Panc1 (cell line): ENCODE measurements around the gene CETP. TPM values are rescaled to one million over a fixed set of nuclear protein-coding genes. Genes with fewer than 3 reads are reported as not detected.

ENCODE experiments used
- ATAC-seq: fragments of 200-7000 bp; cut with Tn5 transposase; 2 replicates; pipeline ENCODE4 v1.9.1; 2020; ENCODE audit warnings: mild to moderate bottlenecking, moderate library complexity
- BruUV-seq: library from RNA; stranded (reverse); fragments of 400-500 nt; replicated peaks from 2 replicates; lab custom pipeline; 2021; lab: Mats Ljungman, UMichigan
- CTCF ChIA-PET: fragments of 300-600 bp; sonication (Branson Sonifier 250); formaldehyde crosslinking; loops from one replicate; lab custom pipeline; 2022; ENCODE audit warnings: antibody characterized with exemption; lab: Charles Lee
- POLR2A ChIA-PET: fragments of 300-600 bp; sonication (Branson Sonifier 250); formaldehyde crosslinking; loops from one replicate; lab custom pipeline; 2022; ENCODE audit warnings: antibody characterized with exemption; lab: Charles Lee
- DNase-seq: peaks from one replicate; pipeline ENCODE4 v3.0.0-alpha.2; 2010; ENCODE audit warnings: low read depth, low spot score
- H3K27ac ChIP-seq: 2 replicates; pipeline ENCODE4 v1.5.1; 2011; ENCODE audit warnings: mild to moderate bottlenecking, low read length, inconsistent platforms
- H3K27me3 ChIP-seq: fragments of 200-500 bp; sonication (Bioruptor generic); 2 replicates; pipeline ENCODE4 v1.6.0; 2014; ENCODE audit warnings: low read length, inconsistent platforms; ENCODE audit not compliant: control insufficient read depth, insufficient read depth
- H3K36me3 ChIP-seq: fragments of 200-500 bp; sonication (Bioruptor generic); 2 replicates; pipeline ENCODE4 v1.5.1; 2014; ENCODE audit warnings: inconsistent platforms, mild to moderate bottlenecking, low read length, moderate library complexity; ENCODE audit not compliant: control insufficient read depth, insufficient read depth
- H3K4me1 ChIP-seq: 2 replicates; pipeline ENCODE4 v1.5.1; 2011; ENCODE audit warnings: inconsistent platforms, mild to moderate bottlenecking, low read length, moderate library complexity; ENCODE audit not compliant: control insufficient read depth, insufficient read depth
- H3K4me3 ChIP-seq, 2 experiments: 2 replicates each; pipeline ENCODE4 v1.5.1; 2011 to 2012; ENCODE audit warnings: low read depth in 2 of 2, low read length in 2 of 2, mild to moderate bottlenecking in 2 of 2, inconsistent platforms in 1 of 2, moderate library complexity in 1 of 2
- H3K9me3 ChIP-seq: fragments of 200-500 bp; sonication (Bioruptor generic); 2 replicates; pipeline ENCODE4 v1.5.1; 2014; ENCODE audit warnings: low read depth, mild to moderate bottlenecking, inconsistent platforms, low read length, moderate library complexity; ENCODE audit not compliant: control insufficient read depth, insufficient read depth
- POLR2AphosphoS5 ChIP-seq: IDR thresholded peaks from 2 replicates; pipeline ENCODE4 v1.6.1; 2012; ENCODE audit warnings: mild to moderate bottlenecking, low read depth, low read length, moderate library complexity
- SIN3A ChIP-seq: IDR thresholded peaks from 2 replicates; pipeline ENCODE4 v1.6.1; 2012; ENCODE audit warnings: low read depth, mild to moderate bottlenecking, low read length, moderate library complexity, borderline replicate concordance; ENCODE audit not compliant: insufficient read depth
- TCF7L2 ChIP-seq: IDR thresholded peaks from 2 replicates; pipeline ENCODE4 v1.6.1; 2011; ENCODE audit warnings: mild to moderate bottlenecking, low read depth, low read length, inconsistent platforms
- in situ Hi-C: cut with HindIII; loops from 2 replicates; pipeline ENCODE4 v1.10.0; 2016; ENCODE audit warnings: low sequenced_read_pairs, low pct_unique_long_range_greater_than_20kb
- intact Hi-C: fragments of 100-400 bp; cut with micrococcal nuclease; formaldehyde crosslinking; loops from one replicate; pipeline ENCODE4 v1.10.0; 2022; ENCODE audit not compliant: unreplicated experiment
- total RNA-seq: library from RNA; stranded (reverse); gene quantifications from one replicate; pipeline ENCODE4 v1.2.1, GENCODE V29; 2021; ENCODE audit not compliant: unreplicated experiment
- TF ChIP-seq, protein P1 (sequence below): fragments of 450-650 bp; IDR thresholded peaks from 2 replicates; pipeline ENCODE4 v1.5.1; 2017; ENCODE audit warnings: mild to moderate bottlenecking
- TF ChIP-seq, protein P2 (sequence below), 2 experiments: IDR thresholded peaks; 2 replicates each; pipeline ENCODE4 v1.6.1; 2011 to 2012; ENCODE audit warnings: low read depth in 2 of 2, control low read depth in 1 of 2, low read length in 1 of 2, mild to moderate bottlenecking in 1 of 2, moderate library complexity in 1 of 2; ENCODE audit not compliant: insufficient read depth in 1 of 2

CETP gene
- total RNA-seq, 1 experiment from 2014 or later, result not detected

DNA sequence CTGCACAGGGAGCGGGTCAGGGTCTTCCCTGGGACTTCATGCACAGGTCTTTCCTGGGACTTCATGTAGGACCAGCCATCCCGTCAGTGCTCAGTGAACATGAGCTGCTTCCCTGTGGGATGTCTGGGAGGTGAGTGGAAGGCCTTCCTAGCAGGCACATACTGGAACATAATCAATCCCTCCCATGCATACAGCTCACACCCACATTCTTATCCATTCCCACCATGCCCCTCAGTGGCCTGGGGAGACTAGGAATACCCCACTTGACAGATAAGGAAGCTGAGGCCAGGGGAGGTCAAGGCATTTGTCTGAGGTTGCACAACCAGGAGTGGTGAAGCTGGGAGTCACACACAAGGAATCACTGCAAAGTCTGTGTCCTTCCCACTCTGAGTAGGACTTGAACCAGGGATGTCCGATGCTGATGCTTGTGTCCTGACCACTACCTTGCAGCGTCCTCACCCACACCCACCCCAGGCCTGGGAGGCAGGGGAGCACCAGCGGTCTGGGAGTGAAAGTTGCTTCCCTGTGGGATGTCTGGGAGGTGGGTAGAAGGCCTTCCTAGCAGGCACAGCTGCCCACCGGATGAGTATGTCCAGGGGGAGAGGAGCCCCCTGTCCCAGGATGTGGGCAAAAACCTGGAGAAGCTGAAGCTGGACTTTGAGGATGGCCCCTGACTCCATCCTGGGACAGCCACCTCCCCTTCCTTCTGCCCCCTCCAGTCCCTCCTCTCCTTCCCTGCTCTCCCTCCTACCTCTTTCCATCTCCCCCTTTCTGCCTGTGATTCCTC lies 26.6 kb downstream of the CETP start:
- DNase-seq, result no peak
- peak overlapping the region in 1 of 2 experiments; percentile 55; a peak in 2 of 4 replicates for H3K4me3 ChIP-seq
- no peaks in the 10 kb centered on the region for H3K9me3 ChIP-seq
- TF ChIP-seq POLR2AphosphoS5 (no peak), SIN3A (no peak), TCF7L2 (no peak)
- TF ChIP-seq, protein P1, sequence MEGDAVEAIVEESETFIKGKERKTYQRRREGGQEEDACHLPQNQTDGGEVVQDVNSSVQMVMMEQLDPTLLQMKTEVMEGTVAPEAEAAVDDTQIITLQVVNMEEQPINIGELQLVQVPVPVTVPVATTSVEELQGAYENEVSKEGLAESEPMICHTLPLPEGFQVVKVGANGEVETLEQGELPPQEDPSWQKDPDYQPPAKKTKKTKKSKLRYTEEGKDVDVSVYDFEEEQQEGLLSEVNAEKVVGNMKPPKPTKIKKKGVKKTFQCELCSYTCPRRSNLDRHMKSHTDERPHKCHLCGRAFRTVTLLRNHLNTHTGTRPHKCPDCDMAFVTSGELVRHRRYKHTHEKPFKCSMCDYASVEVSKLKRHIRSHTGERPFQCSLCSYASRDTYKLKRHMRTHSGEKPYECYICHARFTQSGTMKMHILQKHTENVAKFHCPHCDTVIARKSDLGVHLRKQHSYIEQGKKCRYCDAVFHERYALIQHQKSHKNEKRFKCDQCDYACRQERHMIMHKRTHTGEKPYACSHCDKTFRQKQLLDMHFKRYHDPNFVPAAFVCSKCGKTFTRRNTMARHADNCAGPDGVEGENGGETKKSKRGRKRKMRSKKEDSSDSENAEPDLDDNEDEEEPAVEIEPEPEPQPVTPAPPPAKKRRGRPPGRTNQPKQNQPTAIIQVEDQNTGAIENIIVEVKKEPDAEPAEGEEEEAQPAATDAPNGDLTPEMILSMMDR, result no peak
- TF ChIP-seq, protein P2, sequence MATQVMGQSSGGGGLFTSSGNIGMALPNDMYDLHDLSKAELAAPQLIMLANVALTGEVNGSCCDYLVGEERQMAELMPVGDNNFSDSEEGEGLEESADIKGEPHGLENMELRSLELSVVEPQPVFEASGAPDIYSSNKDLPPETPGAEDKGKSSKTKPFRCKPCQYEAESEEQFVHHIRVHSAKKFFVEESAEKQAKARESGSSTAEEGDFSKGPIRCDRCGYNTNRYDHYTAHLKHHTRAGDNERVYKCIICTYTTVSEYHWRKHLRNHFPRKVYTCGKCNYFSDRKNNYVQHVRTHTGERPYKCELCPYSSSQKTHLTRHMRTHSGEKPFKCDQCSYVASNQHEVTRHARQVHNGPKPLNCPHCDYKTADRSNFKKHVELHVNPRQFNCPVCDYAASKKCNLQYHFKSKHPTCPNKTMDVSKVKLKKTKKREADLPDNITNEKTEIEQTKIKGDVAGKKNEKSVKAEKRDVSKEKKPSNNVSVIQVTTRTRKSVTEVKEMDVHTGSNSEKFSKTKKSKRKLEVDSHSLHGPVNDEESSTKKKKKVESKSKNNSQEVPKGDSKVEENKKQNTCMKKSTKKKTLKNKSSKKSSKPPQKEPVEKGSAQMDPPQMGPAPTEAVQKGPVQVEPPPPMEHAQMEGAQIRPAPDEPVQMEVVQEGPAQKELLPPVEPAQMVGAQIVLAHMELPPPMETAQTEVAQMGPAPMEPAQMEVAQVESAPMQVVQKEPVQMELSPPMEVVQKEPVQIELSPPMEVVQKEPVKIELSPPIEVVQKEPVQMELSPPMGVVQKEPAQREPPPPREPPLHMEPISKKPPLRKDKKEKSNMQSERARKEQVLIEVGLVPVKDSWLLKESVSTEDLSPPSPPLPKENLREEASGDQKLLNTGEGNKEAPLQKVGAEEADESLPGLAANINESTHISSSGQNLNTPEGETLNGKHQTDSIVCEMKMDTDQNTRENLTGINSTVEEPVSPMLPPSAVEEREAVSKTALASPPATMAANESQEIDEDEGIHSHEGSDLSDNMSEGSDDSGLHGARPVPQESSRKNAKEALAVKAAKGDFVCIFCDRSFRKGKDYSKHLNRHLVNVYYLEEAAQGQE (IDR thresholded peaks at IDR 0.05; ENCODE audit: insufficient read depth in 1 of 2, low read depth in 2 of 2, low read length in 1 of 2), result no peak
- intact Hi-C loops (no loop called here), in situ Hi-C loops (no loop called here)
- H3K27ac ChIP-seq, result 0 out of 2 replicates have a peak overlapping the region, but pooled peaks have one; percentile 79
- CTCF ChIA-PET, result no interaction called here
- no peak for ATAC-seq
- H3K27me3 ChIP-seq, result no peaks in the 10 kb centered on the region
- POLR2A ChIA-PET, result no interaction called here
- no TSS peak for BruUV-seq
- peaks cover 3% of the 10 kb centered on the region; the same call in 1 of the 2 replicates for H3K4me1 ChIP-seq
- H3K36me3 ChIP-seq, result no peaks in the 10 kb centered on the region

DNA sequence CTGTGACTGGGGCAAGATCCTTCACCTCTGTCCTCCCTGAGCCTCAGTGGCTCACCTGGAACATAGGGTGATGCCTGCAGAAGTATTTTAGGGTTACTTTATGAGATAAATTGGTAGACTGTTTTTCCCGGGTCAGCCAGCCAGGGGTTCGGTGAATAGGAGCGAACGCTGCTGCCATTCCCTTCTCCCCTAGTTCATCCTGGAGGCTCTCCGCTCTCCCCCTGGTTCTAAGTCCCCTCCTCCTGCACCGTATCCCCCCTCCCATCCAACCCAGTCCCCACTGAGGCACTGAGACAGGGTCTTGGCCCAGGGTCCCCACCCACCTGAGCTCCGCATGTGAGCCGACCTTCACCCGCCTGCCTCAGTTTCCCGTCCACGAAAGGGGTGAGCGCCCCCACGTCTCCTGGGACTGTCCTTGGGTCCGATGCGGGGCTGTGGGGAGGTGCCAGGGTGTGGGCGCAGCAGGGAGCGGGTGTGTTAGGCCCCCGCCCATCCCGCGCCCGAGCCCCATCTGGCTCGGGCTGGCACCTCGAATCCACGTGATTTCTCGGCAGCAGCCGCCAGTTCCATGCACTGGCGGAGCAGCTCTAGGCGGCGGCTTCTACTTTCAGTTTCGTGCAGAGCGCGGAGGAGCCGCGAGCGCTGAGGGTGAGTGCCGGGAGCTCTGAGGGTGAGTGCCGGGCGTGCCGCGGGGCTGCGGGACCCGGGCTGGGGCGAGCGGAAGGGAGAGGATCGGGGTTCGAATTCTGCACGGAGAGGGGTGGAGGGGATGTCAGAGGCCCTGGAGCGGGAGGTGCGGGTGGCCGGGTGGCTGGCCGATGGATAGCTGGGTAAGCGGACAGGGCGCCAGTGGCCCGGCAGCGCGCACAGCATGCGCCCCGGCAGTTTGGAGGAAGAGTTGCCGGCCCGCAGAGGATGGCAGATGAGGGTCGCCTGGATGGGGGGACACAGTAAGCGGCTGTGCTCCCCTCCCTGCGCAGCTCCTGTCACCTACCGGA lies 27.5 kb downstream of the CETP start, which contains the start of gene NLRC5:
Gene NLRC5 (plus strand): TSS at position 610 of the 998 bp plus-strand sequence. CDS start 31,156 bp downstream, outside the sequence.
- peak within 1 kb of the TSS; percentile 79 for H3K27ac ChIP-seq
- no TSS peak for BruUV-seq
- ChIA-PET POLR2A (interaction anchor here (0.5 to 0.6 kb wide), 2 partner anchors 41 to 284 kb away, joined by 3 read pairs; no protein-coding TSS in a partner anchor), CTCF (no interaction called here)
- TF ChIP-seq TCF7L2 (no peak), SIN3A (no peak), POLR2AphosphoS5 (no peak)
- TF ChIP-seq, protein P2 (IDR thresholded peaks at IDR 0.05; ENCODE audit: insufficient read depth in 1 of 2, low read depth in 2 of 2, low read length in 1 of 2), result no peak
- TF ChIP-seq, protein P1, result no peak
- no peaks in the 10 kb centered on the region for H3K36me3 ChIP-seq
- ATAC-seq (peak; percentile 93), DNase-seq (no peak)
- H3K27me3 ChIP-seq, result no peaks in the 10 kb centered on the region
- in situ Hi-C loops (no loop called here), intact Hi-C loops (no loop called here)
- H3K4me1 ChIP-seq, result peaks cover 3% of the 10 kb centered on the region; the same call in 1 of the 2 replicates
- H3K4me3 ChIP-seq, result peak within 1 kb of the TSS; percentile 55 to 62
- no peaks in the 10 kb centered on the region for H3K9me3 ChIP-seq
